DMS 273 treated with DMSO at 0.1 percent for 48 hours (cell line): Measurements from ENCODE around the gene HOXD8.

ENCODE experiments used
- DNase-seq: peaks from one replicate; lab custom pipeline; 2025; lab: John Stamatoyannopoulos, UW

Gene HOXD8

GRCh38 chr2:176128982-176129796 lies at the start of gene HOXD8:
TSS of gene HOXD8 (plus strand) at chr2:176129705. CDS start at chr2:176130367, 662 bp downstream.
- no peak for DNase-seq

GRCh38 chr2:176079831-176080539 lies 49.5 kb upstream of the HOXD8 start:
- DNase-seq, result no peak

- no peak for DNase-seq
Measured at GRCh38 chr2:176080540-176081375, 48.7 kb upstream of the HOXD8 start.

GRCh38 chr2:176081376-176081836 lies 48.1 kb upstream of the HOXD8 start:
- DNase-seq, result no peak

- DNase-seq, result no peak
Measured at GRCh38 chr2:176081837-176082524, 47.5 kb upstream of the HOXD8 start.

- DNase-seq, result no peak
Measured at GRCh38 chr2:176082525-176082823, 47.0 kb upstream of the HOXD8 start.

GRCh38 chr2:176082824-176083751 lies 46.4 kb upstream of the HOXD8 start:
- no peak for DNase-seq

- no peak for DNase-seq
Measured at GRCh38 chr2:176083796-176084261, 45.7 kb upstream of the HOXD8 start, which contains the start of gene EVX2. TSS of gene EVX2 (minus strand) at chr2:176083962. CDS start at chr2:176083776, 186 bp downstream.

GRCh38 chr2:176084611-176085119 lies 44.8 kb upstream of the HOXD8 start:
- DNase-seq, result no peak

- DNase-seq, result no peak
Measured at GRCh38 chr2:176085120-176085788, 44.3 kb upstream of the HOXD8 start.

GRCh38 chr2:176085861-176086771 lies 43.4 kb upstream of the HOXD8 start:
- peak; percentile 30 for DNase-seq

GRCh38 chr2:176087330-176088047 lies 42.0 kb upstream of the HOXD8 start:
- DNase-seq, result no peak

GRCh38 chr2:176088048-176088936 lies 41.2 kb upstream of the HOXD8 start:
- DNase-seq, result peak; percentile 3

GRCh38 chr2:176088937-176089842 lies 40.3 kb upstream of the HOXD8 start:
- DNase-seq, result no peak

GRCh38 chr2:176089843-176090395 lies 39.6 kb upstream of the HOXD8 start:
- no peak for DNase-seq

- DNase-seq, result no peak
Measured at GRCh38 chr2:176090862-176091261, 38.6 kb upstream of the HOXD8 start.
